Mesenchymal stem cell (in vitro differentiated cells and primary cell): Measurements from ENCODE around the gene BICD1.
A peak's percentile ranks its signal among the peaks of the same experiment; 100 is the strongest.

Source experiments
- DNase-seq: peaks from one replicate; pipeline ENCODE4 v3.0.0-alpha.2; 2013
- H2AFZ ChIP-seq: one replicate; pipeline ENCODE4 v1.6.1; 2013; ENCODE audit warnings: low read depth, mild to moderate bottlenecking, control low read depth, inconsistent platforms, low read length, moderate library complexity
- H2AK5ac ChIP-seq: 2 replicates; pipeline ENCODE4 v1.6.1; 2013; ENCODE audit warnings: low read length, moderate library complexity, mild to moderate bottlenecking, inconsistent platforms; ENCODE audit not compliant: severe bottlenecking
- H2BK120ac ChIP-seq: one replicate; pipeline ENCODE4 v1.6.1; 2013; ENCODE audit warnings: low read depth, mild to moderate bottlenecking, inconsistent platforms, low read length, moderate library complexity
- H2BK12ac ChIP-seq, 2 experiments: one replicate each; pipeline ENCODE4 v1.6.1; 2013; ENCODE audit warnings: inconsistent platforms in 2 of 2, low read length in 2 of 2, mild to moderate bottlenecking in 2 of 2, moderate library complexity in 2 of 2, control low read depth in 1 of 2
- H2BK15ac ChIP-seq: one replicate; pipeline ENCODE4 v1.6.1; 2013; ENCODE audit warnings: mild to moderate bottlenecking, low read depth, inconsistent platforms; ENCODE audit not compliant: poor library complexity, severe bottlenecking
- H2BK5ac ChIP-seq: 2 replicates; pipeline ENCODE4 v1.6.1; 2013; ENCODE audit warnings: low read depth, mild to moderate bottlenecking, low read length, control low read depth, inconsistent platforms; ENCODE audit not compliant: poor library complexity, severe bottlenecking
- H3K14ac ChIP-seq, 2 experiments: one replicate each; pipeline ENCODE4 v1.6.1; 2013; ENCODE audit warnings: inconsistent platforms in 2 of 2, low read length in 2 of 2, control low read depth in 1 of 2, mild to moderate bottlenecking in 1 of 2, moderate library complexity in 1 of 2
- H3K18ac ChIP-seq, 2 experiments: one replicate each; pipeline ENCODE4 v1.6.1; 2013; ENCODE audit warnings: inconsistent platforms in 2 of 2, low read length in 2 of 2, control low read depth in 1 of 2, low read depth in 1 of 2, mild to moderate bottlenecking in 1 of 2
- H3K23ac ChIP-seq, 2 experiments: one replicate each; pipeline ENCODE4 v1.6.1; 2013; ENCODE audit warnings: inconsistent platforms in 2 of 2, low read length in 2 of 2, mild to moderate bottlenecking in 2 of 2, moderate library complexity in 2 of 2, control low read depth in 1 of 2
- H3K27ac ChIP-seq: 2 replicates; pipeline ENCODE4 v1.5.1; 2013; ENCODE audit warnings: mild to moderate bottlenecking, moderate library complexity, low read length, control low read depth, inconsistent platforms; ENCODE audit not compliant: poor library complexity, severe bottlenecking
- H3K27me3 ChIP-seq, 2 experiments: 2 replicates each; pipeline versions ENCODE4 v1.6.1 to v1.7.0; 2013; ENCODE audit warnings: low read length in 2 of 2, mild to moderate bottlenecking in 2 of 2, moderate library complexity in 2 of 2, control low read depth in 1 of 2, inconsistent platforms in 1 of 2; ENCODE audit not compliant: control insufficient read depth in 1 of 2, insufficient read depth in 1 of 2
- H3K36me3 ChIP-seq, 2 experiments: 2 replicates each; pipeline versions ENCODE4 v1.6.1 to v1.7.0; 2013; ENCODE audit warnings: low read length in 2 of 2, control low read depth in 1 of 2, inconsistent platforms in 1 of 2, low read depth in 1 of 2, mild to moderate bottlenecking in 1 of 2; ENCODE audit not compliant: insufficient read depth in 2 of 2, control insufficient read depth in 1 of 2
- H3K4ac ChIP-seq, 2 experiments: one replicate each; pipeline ENCODE4 v1.6.1; 2013; ENCODE audit warnings: inconsistent platforms in 2 of 2, low read length in 2 of 2, mild to moderate bottlenecking in 2 of 2, moderate library complexity in 2 of 2, control low read depth in 1 of 2, low read depth in 1 of 2
- H3K4me1 ChIP-seq: 2 replicates; pipeline ENCODE4 v1.6.1; 2013; ENCODE audit warnings: low read depth, low read length, control low read depth; ENCODE audit not compliant: control insufficient read depth, insufficient read depth
- H3K4me2 ChIP-seq: 2 replicates; pipeline ENCODE4 v1.6.1; 2013; ENCODE audit warnings: low read length, mild to moderate bottlenecking, inconsistent platforms; ENCODE audit not compliant: poor library complexity, severe bottlenecking
- H3K4me3 ChIP-seq, 2 experiments: 2 replicates each; pipeline versions ENCODE4 v1.5.1 to v1.7.0; 2013; ENCODE audit warnings: low read length in 2 of 2, mild to moderate bottlenecking in 2 of 2, control low read depth in 1 of 2, low read depth in 1 of 2; ENCODE audit not compliant: insufficient read depth in 1 of 2
- H3K79me1 ChIP-seq: replicated peaks from 2 replicates; pipeline ENCODE4 v1.6.1; 2013; ENCODE audit warnings: mild to moderate bottlenecking, control low read depth, low read length, inconsistent platforms; ENCODE audit not compliant: poor library complexity, severe bottlenecking
- H3K9ac ChIP-seq: 2 replicates; pipeline ENCODE4 v1.7.0; 2013; ENCODE audit warnings: mild to moderate bottlenecking, low read length, moderate library complexity
- H3K9me3 ChIP-seq: 2 replicates; pipeline ENCODE4 v1.7.0; 2013; ENCODE audit warnings: mild to moderate bottlenecking, low read length; ENCODE audit not compliant: control insufficient read depth
- H4K8ac ChIP-seq: one replicate; pipeline ENCODE4 v1.6.1; 2013; ENCODE audit warnings: inconsistent platforms, mild to moderate bottlenecking, low read length, moderate library complexity
- H4K91ac ChIP-seq: one replicate; pipeline ENCODE4 v1.6.1; 2013; ENCODE audit warnings: mild to moderate bottlenecking, low read length, inconsistent platforms
- WGBS: methylation state at CpG from one replicate; pipeline ENCODE4 v1.1.7; 2013; ENCODE audit warnings: mixed read lengths; 5-methylcytosine and 5-hydroxymethylcytosine counted together

BICD1 gene

GRCh38 chr12:32365473-32366064 is 258.9 kb downstream of the BICD1 start:
- no peak overlapping the region for H3K14ac ChIP-seq
- no peak overlapping the region for H2AK5ac ChIP-seq
- peaks cover 13 to 17% of the 10 kb centered on the region in 2 experiments for H3K36me3 ChIP-seq
- no peak overlapping the region for H3K9ac ChIP-seq
- no peak overlapping the region for H3K4me2 ChIP-seq
- no peak overlapping the region for H3K27ac ChIP-seq
- no peak overlapping the region for H3K4me3 ChIP-seq
- H3K18ac ChIP-seq: no peak overlapping the region
- H3K4ac ChIP-seq: no peak overlapping the region
- H3K23ac ChIP-seq: no peak overlapping the region
- peaks cover 6% of the 10 kb centered on the region for H3K4me1 ChIP-seq
- no peaks in the 10 kb centered on the region for H3K9me3 ChIP-seq
- H2AFZ ChIP-seq: no peak overlapping the region
- H2BK5ac ChIP-seq: no peak overlapping the region
- H3K27me3 ChIP-seq: no peaks in the 10 kb centered on the region
- peaks cover 2% of the 10 kb centered on the region for H3K79me1 ChIP-seq
- H2BK12ac ChIP-seq: no peak overlapping the region
- H4K8ac ChIP-seq: no peak overlapping the region
- no peak overlapping the region for H4K91ac ChIP-seq
- 0% methylated on average over 2 of the region's 5 CpGs for WGBS
- no peak overlapping the region for H2BK15ac ChIP-seq
- peak; percentile 78 for DNase-seq
- no peak overlapping the region for H2BK120ac ChIP-seq

GRCh38 chr12:32366714-32367113 is 260.1 kb downstream of the BICD1 start:
- Histone ChIP-seq H2BK12ac (no peak overlapping the region), H3K27me3 (no peaks in the 10 kb centered on the region), H3K4ac (no peak overlapping the region), H2BK5ac (no peak overlapping the region), H3K23ac (no peak overlapping the region), H3K4me3 (no peak overlapping the region), H3K36me3 (peaks cover 11 to 12% of the 10 kb centered on the region in 2 experiments), H3K4me2 (no peak overlapping the region), H3K9me3 (no peaks in the 10 kb centered on the region), H4K8ac (no peak overlapping the region), H3K18ac (no peak overlapping the region), H3K79me1 (peaks cover 2% of the 10 kb centered on the region), H2BK15ac (no peak overlapping the region), H2AK5ac (no peak overlapping the region), H2AFZ (no peak overlapping the region), H3K27ac (no peak overlapping the region), H4K91ac (no peak overlapping the region), H3K14ac (no peak overlapping the region), H3K4me1 (peaks cover 7% of the 10 kb centered on the region), H3K9ac (no peak overlapping the region), H2BK120ac (no peak overlapping the region)
- WGBS: no CpG with 5 or more reads among the region's 1 CpG
- DNase-seq: no peak

- Histone ChIP-seq H3K9me3 (no peaks in the 10 kb centered on the region), H3K9ac (no peak overlapping the region), H3K18ac (no peak overlapping the region), H3K4me2 (no peak overlapping the region), H2BK120ac (no peak overlapping the region), H3K4me3 (no peak overlapping the region), H2BK5ac (no peak overlapping the region), H4K91ac (no peak overlapping the region), H2BK12ac (no peak overlapping the region), H3K27me3 (no peaks in the 10 kb centered on the region), H4K8ac (no peak overlapping the region), H2BK15ac (no peak overlapping the region), H3K4me1 (peaks cover 8% of the 10 kb centered on the region), H2AK5ac (no peak overlapping the region), H3K36me3 (peaks cover 9 to 12% of the 10 kb centered on the region in 2 experiments), H3K4ac (no peak overlapping the region), H3K79me1 (peaks cover 2% of the 10 kb centered on the region), H3K14ac (no peak overlapping the region), H2AFZ (no peak overlapping the region), H3K23ac (no peak overlapping the region), H3K27ac (no peak overlapping the region)
- whole genome bisulfite sequencing: 98% methylated on average over 3 of the region's 4 CpGs
- DNase-seq: no peak
Observed at GRCh38 chr12:32367381-32367780, 260.7 kb downstream of the BICD1 start.

- H3K18ac ChIP-seq: no peak overlapping the region
- H2AFZ ChIP-seq: no peak overlapping the region
- no peak overlapping the region for H3K9ac ChIP-seq
- no peak overlapping the region for H2BK12ac ChIP-seq
- H4K8ac ChIP-seq: no peak overlapping the region
- no peak for DNase-seq
- no peaks in the 10 kb centered on the region for H3K27me3 ChIP-seq
- H3K4ac ChIP-seq: no peak overlapping the region
- no peak overlapping the region for H3K23ac ChIP-seq
- no peak overlapping the region for H2AK5ac ChIP-seq
- peaks cover 9 to 12% of the 10 kb centered on the region in 2 experiments for H3K36me3 ChIP-seq
- H4K91ac ChIP-seq: no peak overlapping the region
- H3K4me1 ChIP-seq: peaks cover 9% of the 10 kb centered on the region
- H3K79me1 ChIP-seq: peaks cover 2% of the 10 kb centered on the region
- no peak overlapping the region for H3K27ac ChIP-seq
- 97% methylated on average over 4 of the region's 4 CpGs for WGBS
- H3K4me3 ChIP-seq: no peak overlapping the region
- H3K9me3 ChIP-seq: no peaks in the 10 kb centered on the region
- no peak overlapping the region for H3K4me2 ChIP-seq
- H2BK120ac ChIP-seq: no peak overlapping the region
- no peak overlapping the region for H2BK5ac ChIP-seq
- no peak overlapping the region for H2BK15ac ChIP-seq
- no peak overlapping the region for H3K14ac ChIP-seq
Observed at GRCh38 chr12:32369202-32369601, 262.6 kb downstream of the BICD1 start.
